SK-N-SH (cell line): Measurements from ENCODE around the gene SDC3.

Experiments
- CTCF ChIP-seq: fragments of 200-600 bp; sonication (generic); IDR thresholded peaks from 2 replicates; pipeline ENCODE4 v1.6.1; 2017; ENCODE audit warnings: antibody characterized with exemption, mild to moderate bottlenecking, moderate library complexity
- ELF1 ChIP-seq: IDR thresholded peaks from 2 replicates; pipeline ENCODE4 v1.4.0; 2012
- EP300 ChIP-seq, 2 experiments: IDR thresholded peaks; 2 replicates each; pipeline versions ENCODE4 v1.4.0 to v1.6.1; 2012; ENCODE audit warnings: borderline replicate concordance in 1 of 2, low read depth in 1 of 2, low read length in 1 of 2
- EZH2phosphoT487 ChIP-seq: fragments of 200-600 bp; sonication (generic); IDR thresholded peaks from 2 replicates; pipeline ENCODE4 v1.6.1; 2017; ENCODE audit warnings: low read depth, mixed run types, mild to moderate bottlenecking, antibody characterized with exemption, moderate library complexity, borderline replicate concordance
- GATA2 ChIP-seq: sonication (generic); formaldehyde crosslinking; IDR thresholded peaks from 2 replicates; pipeline ENCODE4 v1.5.0; 2020; ENCODE audit warnings: mild to moderate bottlenecking, missing genetic modification reagents
- MAX ChIP-seq: IDR thresholded peaks from 2 replicates; pipeline ENCODE4 v1.4.0; 2012; ENCODE audit warnings: low read depth
- PBX3 ChIP-seq: IDR thresholded peaks from 2 replicates; pipeline ENCODE4; 2012
- POLR2AphosphoS5 ChIP-seq: IDR thresholded peaks from 2 replicates; pipeline ENCODE4 v1.6.1; 2012; ENCODE audit warnings: low read depth, low read length
- USF1 ChIP-seq: IDR thresholded peaks from 2 replicates; pipeline ENCODE4 v1.4.0; 2012; ENCODE audit warnings: low read depth, borderline replicate concordance

GRCh38 chr1:30888975-30889374 is 19.6 kb downstream of the SDC3 start:
- TF ChIP-seq EZH2phosphoT487 (no peak), USF1 (no peak), CTCF (no peak), GATA2 (CRISPR knock-in tag) (no peak), MAX (no peak), PBX3 (no peak), EP300 (IDR thresholded peaks at IDR 0.05; ENCODE audit: borderline replicate concordance in 1 of 2, low read depth in 1 of 2, low read length in 1 of 2) (no peak), ELF1 (no peak), POLR2AphosphoS5 (no peak)
